Embryonic facial prominence (tissue), 1 donor: Measurements from ENCODE around the gene PTPRU.

Experiments
- DNase-seq: peaks from one replicate; pipeline ENCODE4 v3.0.0-alpha.2; 2016; ENCODE audit errors: extremely low spot score

Gene PTPRU

DNA sequence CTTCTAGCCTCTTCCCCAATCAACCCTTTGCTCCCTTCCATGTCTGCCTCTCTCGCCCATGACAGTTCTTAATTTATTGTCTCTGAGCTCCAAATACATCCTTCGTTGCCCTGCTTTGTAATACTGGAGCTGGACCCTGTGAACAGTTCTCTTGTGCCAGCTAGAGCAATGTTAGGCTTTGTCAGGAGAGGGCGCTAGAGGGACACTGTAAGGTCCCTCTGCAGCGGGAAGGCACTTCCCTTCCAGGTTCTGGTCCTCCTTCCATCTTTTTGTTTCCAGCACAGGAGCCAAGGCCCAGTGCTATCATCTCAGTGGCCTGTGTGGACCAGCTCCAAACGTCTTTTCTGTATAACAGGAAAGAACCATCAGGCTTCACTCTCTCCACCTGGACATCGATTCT, 95.9 kb downstream of the PTPRU start:
- no peak for DNase-seq

DNA sequence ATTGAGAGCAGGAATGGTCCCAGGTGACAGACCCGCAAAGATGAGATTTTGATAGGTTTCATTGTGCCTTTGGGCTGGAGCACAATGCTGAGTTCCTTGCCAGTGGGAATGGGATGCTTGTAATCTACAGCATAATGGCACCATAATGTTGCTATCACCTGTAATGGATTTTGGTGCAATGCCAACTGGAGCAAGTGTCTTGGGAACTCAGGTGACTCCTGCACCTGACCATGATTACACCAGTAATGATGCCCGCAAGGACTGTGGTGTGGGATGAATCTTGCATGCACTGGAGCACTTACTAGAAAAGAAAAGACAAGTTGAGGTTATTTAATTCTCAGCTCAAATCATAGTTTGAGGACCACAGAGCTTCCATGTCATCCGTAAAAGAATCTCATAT, 96.7 kb downstream of the PTPRU start:
- no peak for DNase-seq

DNA sequence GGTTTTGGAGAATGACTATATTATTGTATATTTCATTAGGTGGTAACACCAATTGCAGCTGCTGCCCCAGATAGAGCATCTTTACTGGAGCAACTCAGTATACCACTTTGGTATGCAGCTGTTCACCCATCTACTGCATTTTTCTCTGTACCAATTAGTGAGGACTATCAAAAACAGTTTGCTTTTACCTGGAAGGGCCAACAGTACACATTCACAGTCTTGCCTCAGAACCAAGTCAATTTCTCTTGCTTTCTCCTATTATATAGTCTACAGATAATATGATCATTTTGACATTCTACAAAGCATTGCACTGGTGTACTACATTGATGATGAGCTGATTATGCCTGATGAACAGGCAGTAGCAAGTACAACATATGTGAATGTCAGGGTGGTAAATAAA, 99.3 kb downstream of the PTPRU start:
- DNase-seq: no peak

DNA sequence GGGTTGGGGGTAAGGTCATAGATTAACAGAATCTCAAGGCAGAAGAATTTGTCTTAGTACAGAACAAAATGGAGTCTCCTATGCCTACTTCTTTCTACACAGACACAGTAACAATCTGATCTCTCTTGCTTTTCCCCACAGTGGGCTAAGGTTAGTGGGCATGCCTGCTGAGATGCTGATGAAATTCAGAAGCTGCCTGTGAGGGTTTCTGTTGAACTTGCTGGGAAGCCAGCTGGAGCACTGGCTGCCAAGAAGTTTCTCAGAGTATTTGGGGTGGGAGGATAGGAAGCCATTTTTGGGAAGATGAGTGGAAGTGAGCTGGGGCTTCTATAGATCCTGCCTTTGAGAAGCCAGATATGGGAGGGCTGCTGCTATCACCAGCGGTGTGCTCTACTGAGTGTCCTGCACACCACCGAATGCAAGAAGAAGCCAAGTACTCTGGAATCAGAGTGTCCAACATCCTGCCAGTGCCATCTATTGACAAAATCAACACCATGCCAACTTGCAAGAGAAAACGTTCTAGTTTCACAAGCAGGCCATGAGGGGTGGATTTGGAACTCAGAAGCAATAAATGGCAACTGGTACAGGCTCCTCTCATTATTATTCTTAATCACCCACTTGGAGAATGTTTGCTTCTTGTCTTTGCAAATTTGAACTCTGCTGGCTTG, 102.7 kb downstream of the PTPRU start:
- no peak for DNase-seq

DNA sequence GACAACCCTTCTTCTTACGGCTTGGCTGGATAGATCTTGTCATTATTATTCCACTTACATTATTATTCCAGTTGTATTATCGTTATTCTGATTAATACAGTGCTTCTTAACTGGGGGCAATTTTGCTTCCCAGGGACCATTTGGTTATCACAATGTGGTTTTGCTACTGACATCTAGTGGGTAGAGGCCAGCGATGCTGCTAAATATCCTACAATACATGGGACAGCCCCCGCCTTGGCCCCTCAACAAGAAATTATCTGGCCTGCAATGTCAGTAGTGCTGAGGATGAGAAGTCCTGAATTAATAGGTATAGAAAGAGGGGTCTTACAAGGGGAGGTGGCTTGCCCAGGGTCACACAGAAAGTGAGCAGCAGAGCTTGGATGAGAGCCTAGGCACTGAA, 105.6 kb downstream of the PTPRU start:
- DNase-seq: no peak

DNA sequence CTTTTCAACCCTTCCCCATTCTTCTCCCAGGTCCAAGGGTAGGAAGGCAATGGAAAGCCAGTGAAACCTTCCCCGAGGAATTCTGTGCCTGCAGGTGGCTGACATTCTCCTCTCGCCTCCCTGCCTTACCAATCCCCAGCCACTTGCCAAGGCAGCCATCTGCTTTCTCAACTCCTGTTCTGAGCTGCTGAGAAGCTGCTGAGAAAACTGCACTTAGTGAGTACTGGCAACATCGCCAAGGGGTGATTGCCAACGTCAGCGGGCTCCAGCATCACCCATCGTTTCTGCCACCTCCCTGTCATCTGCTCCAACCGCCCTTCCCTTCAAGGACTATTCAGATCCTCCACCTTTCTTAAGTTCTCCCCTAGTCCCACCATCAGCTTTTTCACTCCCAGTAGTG, 106.0 kb downstream of the PTPRU start:
- DNase-seq: no peak

DNA sequence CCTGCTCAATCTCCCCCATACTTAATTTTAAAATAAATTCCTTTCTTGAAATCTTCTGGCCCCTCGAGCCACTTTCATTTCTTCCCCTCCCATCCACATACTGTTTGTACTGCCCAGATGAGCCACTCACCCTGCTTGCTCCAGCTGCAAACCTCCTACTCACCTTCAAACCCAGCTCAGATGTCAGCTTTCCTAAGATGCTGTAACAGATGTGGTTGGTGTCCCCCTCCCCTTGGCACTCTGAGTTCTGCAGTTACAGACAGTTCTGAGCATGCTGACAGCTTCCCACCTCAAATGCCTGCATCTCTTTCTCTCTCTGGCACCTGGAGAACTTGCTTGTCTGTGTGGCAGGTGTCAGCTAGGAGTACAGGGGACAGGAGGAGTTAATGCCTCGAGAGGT, 106.7 kb downstream of the PTPRU start:
- no peak for DNase-seq

DNA sequence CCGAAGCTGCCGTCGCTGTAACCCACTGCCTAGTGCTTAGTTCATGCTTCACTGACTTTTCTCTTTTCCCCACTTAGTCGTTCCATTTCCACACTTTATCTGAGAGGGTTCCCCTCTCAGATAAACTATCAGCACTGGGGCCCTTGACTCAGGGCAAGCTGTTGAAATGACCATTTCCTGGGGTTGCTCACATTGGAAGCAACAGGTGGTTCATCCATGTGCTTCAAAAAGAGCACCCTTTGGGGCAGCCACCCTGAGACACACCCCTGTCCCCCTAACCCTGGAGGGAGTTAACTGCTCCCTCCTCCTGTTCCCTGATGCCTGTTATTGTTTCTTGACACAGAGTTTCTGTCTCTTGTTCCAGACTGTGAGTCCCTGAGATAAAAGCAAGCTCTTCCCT, 107.2 kb downstream of the PTPRU start:
- DNase-seq: no peak

DNA sequence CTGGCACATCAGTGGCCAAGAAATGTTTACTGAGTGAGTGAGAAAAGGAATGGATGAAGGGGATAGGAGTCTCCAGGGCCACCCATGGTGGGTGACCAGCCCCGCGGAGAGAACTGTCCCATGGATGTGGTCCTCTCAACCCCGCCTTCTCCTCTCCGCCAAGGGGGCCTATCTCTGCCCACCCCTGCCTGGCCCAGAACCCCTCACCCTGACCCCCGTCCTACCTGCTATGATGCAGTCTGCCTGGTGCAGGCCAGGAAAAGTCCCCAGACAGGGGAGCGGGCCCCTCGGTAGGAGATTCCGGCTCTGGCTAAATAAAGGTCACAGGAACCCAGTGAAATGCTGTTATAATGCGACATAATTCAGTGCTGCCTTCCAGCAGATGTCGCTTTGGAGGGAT, 107.6 kb downstream of the PTPRU start:
- no peak for DNase-seq

DNA sequence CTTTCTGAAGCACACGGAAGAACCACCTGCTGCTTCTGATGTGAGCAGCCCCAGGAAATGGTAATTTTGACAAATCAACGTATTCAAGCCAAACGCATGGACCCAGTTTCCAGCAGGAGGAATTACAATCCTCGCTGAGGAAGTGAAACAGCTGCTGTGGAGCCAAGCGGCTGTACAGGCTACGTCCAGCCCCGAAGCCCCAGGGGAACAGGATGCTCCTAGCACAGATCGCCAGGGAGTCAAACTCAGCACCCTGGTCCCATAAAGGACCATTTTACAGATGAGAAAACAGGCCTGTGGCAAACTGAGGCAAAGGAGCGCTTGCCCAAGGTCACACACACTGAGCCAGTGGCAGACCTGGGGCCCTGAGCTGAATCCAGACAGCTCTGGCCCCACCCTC, 108.0 kb downstream of the PTPRU start:
- DNase-seq: no peak

DNA sequence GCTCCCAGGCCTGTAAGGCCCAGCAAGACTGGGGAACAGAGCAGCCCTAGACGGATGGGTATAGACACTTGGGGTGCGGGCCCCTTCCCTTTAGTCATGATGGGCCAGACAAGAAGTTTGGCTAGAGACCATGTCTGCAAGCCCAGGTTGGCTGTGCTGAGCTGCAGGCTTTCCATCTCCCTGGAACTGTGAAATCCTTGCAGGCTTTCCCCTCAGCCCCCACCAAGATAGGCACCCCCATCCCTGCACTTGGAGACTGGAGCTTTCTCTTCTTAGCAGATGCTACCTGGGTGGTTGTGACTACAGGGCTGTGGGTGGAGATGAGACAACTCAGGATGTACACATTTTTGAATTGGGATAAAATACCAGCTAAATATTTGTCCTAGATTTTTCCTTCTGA, 110.3 kb downstream of the PTPRU start:
- DNase-seq: no peak

DNA sequence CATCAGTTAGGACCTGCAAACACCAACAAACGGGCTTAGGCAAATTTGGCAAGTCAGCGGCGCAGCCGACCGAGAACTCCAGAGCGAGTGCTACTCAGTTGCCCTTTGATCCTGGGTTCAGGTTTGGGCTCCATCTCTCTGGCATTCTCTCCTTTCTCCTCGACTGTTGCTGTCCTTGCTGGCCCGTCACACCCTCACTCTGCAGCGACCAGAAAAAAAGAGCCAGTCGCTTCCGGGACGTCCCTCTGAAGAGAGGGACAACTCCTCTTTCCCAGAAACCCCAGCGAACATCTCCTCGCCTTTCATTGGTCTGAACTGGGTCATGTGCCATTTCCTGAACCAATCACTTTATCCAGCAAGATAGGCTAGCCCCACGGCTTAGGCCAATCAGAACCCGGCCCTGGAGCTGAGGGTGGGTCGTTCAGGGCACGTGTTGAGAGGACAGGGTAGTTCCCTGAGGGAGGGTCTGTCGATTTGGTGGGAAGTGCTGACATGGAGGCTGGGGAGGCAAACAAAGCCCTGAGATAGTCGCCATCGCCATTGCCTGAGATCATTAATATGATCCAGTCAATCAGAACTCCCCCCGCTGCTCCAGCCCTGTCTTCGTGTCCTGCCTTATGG, 113.7 kb downstream of the PTPRU start:
- DNase-seq: no peak

DNA sequence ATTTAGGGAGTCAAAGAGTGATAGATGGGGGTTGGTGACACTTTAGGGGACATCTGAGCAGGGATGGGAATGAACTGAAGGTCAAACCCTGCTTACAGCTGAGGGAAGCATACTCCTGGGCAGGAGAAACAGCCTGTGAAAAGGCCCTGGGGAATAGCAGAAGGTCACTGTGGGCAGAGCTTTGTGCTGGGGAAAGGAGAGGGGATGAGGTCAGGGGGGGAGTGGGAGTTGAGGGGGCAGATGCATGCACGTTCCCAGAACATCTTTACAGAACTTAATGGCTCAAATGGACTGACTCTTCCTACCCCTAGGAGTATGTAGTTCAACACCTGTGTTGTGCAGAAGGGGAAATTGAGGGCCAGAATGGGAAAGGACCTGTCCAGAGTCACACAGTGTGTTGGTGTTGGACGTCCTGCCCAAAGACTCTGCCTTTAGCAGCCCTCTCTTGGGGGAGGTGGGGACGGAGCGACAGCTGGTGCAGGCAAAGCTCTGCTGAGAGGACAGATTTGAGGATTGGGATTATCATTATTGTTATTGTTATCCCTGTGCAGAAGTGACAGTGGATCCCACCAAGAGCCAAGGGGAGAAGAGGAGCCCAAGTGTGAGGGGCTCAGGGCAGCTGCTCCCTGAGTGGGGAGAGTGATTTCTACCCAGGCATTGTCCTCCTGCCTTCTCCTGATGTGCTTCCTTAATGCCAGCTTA, 116.5 kb downstream of the PTPRU start:
- no peak for DNase-seq

DNA sequence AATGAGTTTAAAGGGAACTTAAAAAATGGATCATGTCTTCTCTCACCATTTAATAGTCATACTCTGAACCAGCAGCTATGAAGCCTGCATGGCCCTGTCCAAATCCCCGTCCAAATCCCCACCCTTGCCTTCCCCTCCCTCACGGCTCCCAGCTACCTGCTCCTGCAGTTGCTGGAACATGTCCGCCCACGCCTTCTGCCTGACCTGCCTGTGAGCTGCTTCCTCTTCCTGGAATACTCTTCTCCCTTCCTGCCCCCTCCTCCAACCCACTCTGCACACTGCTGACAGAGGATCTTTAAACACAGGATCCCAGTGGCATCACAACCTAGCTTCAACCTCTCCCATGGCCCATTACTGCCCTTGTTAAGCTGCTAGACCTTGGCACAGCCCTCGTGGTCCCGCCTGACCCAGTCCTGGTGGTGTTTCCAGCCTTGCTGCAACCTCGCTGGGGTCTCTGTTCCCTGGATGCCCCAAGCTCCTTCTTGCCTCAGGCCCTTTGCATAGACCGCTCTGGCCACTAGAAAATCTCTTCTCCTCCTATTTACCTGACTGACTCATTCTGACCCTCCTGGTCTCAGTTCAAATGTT, 118.3 kb downstream of the PTPRU start:
- DNase-seq: no peak

DNA sequence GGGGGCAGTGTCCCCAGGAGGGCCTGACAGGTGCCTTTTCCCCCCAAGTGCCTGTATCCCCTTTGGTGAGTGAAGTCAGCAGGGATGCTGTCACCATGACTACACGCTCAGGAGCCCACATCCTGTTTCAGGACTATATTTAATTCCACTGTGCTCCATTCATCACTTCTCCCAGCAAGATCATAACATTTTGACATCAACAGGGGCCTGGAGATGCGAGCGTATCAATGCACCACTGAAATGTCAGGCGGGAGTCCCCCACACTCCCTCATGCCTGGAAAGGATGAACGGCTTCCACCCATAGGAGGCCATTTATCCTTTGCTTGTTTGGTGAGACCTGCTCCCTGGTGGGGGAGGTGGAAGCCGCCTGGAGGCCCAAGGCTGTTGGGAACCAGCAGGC, 119.1 kb downstream of the PTPRU start:
- DNase-seq: no peak

DNA sequence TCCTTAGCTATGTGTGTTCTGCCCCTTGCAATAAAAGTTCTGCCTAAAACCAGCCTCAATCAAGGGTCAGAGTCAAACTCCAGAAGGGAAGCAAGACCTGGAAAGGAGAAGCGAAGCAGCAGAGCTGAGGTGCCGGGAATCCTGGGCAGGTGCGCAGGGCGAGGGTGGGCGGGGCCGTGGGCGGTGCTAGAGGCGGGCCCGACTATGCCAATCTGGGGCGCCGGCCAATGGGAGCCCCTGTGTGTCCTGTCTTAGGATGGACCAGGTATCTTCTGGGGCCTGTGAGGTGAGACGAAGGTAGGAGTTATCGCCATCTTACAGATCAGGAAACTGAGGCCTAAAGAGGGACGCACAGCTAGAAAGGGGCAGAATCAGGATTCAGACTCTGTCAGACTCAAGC, 120.3 kb downstream of the PTPRU start:
- DNase-seq: no peak

DNA sequence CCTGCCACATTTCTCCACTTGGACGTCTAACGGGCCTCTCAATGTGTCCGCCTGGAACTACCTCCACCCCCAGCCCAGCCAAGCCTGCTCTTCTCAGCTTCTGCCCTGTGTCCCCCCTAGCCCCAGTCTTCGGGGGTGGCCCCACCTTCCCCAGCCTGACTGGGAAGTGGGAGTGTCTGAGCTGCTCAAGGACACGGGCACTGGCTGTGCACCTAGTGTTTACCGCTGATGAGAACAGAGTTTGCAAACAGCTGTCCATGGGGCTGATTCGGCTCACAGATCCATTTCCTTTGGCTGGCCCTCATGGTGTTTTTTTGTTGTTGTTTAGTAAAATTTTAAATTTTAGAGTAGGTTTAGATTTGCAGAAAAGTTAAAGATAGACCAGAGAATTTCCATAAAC, 121.1 kb downstream of the PTPRU start:
- DNase-seq: no peak

DNA sequence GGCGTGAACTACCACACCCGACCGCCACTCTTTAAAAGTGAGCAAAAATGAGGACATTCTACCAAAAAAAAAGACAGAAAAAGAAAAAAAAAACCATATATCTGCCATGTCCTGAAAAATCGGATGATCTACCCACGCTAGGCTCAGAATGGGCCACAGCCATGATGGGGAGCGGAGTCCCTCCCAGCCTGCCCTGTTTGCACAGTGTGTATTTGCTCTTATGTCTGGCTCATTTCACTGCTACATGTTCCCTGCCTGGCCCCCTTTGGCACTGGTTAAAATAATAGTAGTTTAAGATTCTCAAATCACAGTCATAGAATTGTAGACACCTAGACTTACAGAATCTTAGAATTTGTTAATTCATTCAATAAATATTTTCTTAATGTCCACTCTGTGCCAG, 121.9 kb downstream of the PTPRU start:
- DNase-seq: no peak

DNA sequence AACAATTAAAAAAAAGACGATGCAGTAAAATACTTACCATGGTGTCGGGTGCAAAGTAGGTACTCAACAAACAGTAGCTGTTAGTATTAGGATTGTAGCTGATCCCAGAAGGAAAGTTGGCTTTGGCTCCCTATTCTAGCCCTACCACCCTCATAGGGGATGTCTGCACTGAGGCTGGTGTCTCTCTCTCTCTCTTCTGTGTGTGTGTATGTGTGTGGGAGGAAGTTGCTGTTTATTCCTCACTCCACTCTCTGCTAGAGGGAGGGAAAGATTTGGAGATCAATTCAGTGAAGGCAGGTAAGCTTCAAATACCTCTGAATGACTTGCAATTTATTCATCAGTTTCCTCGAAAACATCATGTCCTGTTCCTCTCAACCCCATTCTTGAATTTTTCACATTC, 124.4 kb downstream of the PTPRU start:
- no peak for DNase-seq

DNA sequence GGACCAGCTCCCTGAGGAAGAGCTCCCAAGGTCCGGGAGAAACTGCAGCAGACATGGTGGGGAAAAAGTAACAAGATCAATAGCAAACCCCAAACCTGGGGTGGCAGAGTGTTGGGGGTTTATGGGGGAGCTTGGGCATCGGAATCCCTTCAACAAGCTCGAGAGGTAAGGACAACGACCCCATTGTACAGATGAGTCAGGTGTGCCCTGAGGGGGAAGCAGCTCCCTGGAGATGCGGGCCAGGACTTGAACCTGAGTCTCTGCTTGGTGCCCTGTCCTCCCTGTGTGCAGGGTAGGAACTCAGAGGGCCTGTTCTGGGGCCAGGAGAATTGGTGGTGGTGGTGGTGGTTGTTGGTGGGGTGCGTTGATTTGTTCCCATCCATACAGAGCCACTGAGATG, 125.4 kb downstream of the PTPRU start:
- no peak for DNase-seq

DNA sequence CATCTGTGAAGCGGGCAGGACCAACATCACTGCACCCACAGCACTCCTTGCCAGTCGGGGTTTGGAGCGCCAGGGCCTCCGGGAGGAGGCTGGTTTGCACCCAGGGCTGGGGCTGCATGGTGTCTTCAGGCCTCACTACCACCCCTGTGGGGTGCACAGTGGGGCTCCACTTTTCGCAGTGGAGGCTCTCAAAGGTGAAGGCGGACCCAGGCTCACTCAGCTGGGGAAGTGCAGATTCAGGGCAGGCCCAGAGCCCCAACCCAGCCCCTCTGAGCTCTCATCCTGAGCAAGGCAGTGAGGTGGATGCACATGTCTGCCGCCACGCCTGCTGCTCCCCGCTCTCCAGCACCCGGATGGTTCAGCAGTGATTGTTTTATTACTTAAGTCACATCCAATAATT, 125.8 kb downstream of the PTPRU start:
- no peak for DNase-seq

DNA sequence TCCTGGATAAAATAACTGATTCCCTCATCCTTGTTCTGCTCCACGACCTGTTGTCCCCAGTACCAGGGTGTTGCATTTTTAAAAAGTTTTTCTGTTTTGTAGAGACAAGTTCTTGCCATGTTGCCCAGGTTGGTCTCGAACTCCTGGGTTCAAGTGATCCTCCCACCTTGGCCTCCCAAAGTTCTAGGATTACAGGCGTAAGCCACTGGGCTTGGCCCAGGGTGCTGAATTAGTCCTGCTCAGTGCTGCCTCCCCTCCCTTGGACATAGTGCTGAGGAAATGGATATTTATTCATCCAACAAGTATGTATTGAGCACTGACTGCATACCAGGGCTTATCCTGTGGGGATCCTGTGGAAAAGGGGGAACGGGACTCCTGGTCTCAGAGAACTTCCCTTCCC, 126.4 kb downstream of the PTPRU start:
- no peak for DNase-seq

DNA sequence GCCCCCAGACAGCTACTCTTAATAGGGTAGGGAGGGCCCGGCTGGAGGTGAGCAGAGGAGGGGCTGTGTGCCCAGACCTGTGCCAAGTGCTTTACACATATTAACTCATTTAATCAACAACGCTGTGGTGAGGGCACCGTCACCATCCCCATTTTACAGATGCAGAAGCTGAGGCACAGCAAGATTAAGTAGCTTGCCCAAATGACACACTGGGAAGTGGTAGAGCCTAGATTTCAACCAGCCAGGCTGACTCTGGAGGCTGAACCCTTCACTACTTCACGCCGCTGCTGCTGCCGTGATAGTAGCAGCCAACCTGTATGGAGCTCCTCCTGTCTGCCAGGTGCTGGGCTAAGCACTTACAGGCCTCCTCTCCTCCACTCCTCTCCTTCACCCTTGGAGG, 127.2 kb downstream of the PTPRU start:
- DNase-seq: no peak
